NCI-H2196 (cell line): ENCODE measurements around the gene TEX29.

ENCODE experiments used
- DNase-seq: peaks from one replicate; lab custom pipeline; 2025; ENCODE audit not compliant: unreplicated experiment; lab: John Stamatoyannopoulos, UW

TEX29 gene

GRCh38 chr13:111289251-111289650 is 31.2 kb upstream of the TEX29 start:
- DNase-seq, result no peak

GRCh38 chr13:111291908-111292307 is 28.5 kb upstream of the TEX29 start:
- DNase-seq, result no peak

GRCh38 chr13:111292710-111293485 is 27.5 kb upstream of the TEX29 start:
- DNase-seq, result no peak

- DNase-seq, result no peak
Observed at GRCh38 chr13:111295886-111296285, 24.6 kb upstream of the TEX29 start.

GRCh38 chr13:111296417-111296816 is 24.0 kb upstream of the TEX29 start:
- DNase-seq, result no peak

- DNase-seq, result no peak
Observed at GRCh38 chr13:111298214-111298975, 22.0 kb upstream of the TEX29 start.

- DNase-seq, result peak; percentile 65
Observed at GRCh38 chr13:111302045-111302726, 18.3 kb upstream of the TEX29 start.

- DNase-seq, result no peak
Observed at GRCh38 chr13:111303559-111303958, 16.9 kb upstream of the TEX29 start.

- no peak for DNase-seq
Observed at GRCh38 chr13:111304041-111304544, 16.3 kb upstream of the TEX29 start.

GRCh38 chr13:111304603-111305289 is 15.7 kb upstream of the TEX29 start:
- DNase-seq, result no peak

- DNase-seq, result no peak
Observed at GRCh38 chr13:111312944-111313590, 7.4 kb upstream of the TEX29 start.

- DNase-seq, result no peak
Observed at GRCh38 chr13:111313911-111314425, 6.5 kb upstream of the TEX29 start.

- no peak for DNase-seq
Observed at GRCh38 chr13:111314852-111315251, 5.6 kb upstream of the TEX29 start.

- no peak for DNase-seq
Observed at GRCh38 chr13:111315347-111315995, 5.0 kb upstream of the TEX29 start.

- no peak for DNase-seq
Observed at GRCh38 chr13:111316161-111316730, 4.2 kb upstream of the TEX29 start.

- DNase-seq, result no peak
Observed at GRCh38 chr13:111317042-111317550, 3.3 kb upstream of the TEX29 start.

GRCh38 chr13:111317571-111318345 is 2.7 kb upstream of the TEX29 start:
- no peak for DNase-seq

- DNase-seq, result no peak
Observed at GRCh38 chr13:111318386-111318785, 2.1 kb upstream of the TEX29 start.
